Fibroblast of villous mesenchyme (primary cell): ENCODE data around the gene LYRM1. TPM values are rescaled to one million over a fixed set of nuclear protein-coding genes. Genes with fewer than 3 reads are reported as not detected.

Source experiments
- DNase-seq: peaks from one replicate; pipeline ENCODE4 v3.0.0-alpha.2; 2010; ENCODE audit warnings: low read depth
- H3K4me3 ChIP-seq: 2 replicates; pipeline ENCODE4 v1.5.1; 2011; ENCODE audit warnings: low read depth, mild to moderate bottlenecking, low read length
- CTCF ChIP-seq: IDR thresholded peaks from 2 replicates; pipeline ENCODE4 v1.5.1; 2012; ENCODE audit warnings: low read depth, mild to moderate bottlenecking, low read length; ENCODE audit not compliant: insufficient read depth
- total RNA-seq: library from RNA; depleted of rRNA; stranded (reverse); fragments of >200 nt; gene quantifications from 2 replicates; pipeline ENCODE4 v1.2.3, GENCODE V29; 2012

Gene LYRM1
- total RNA-seq, 1 donor: 59.2 TPM

GRCh38 chr16:20930365-20930690 is 29.8 kb downstream of the LYRM1 start:
- DNase-seq: no peak
- TF ChIP-seq CTCF: no peak

GRCh38 chr16:20931066-20931600 is 30.6 kb downstream of the LYRM1 start:
- TF ChIP-seq CTCF: no peak
- H3K4me3 ChIP-seq: no peak overlapping the region
- DNase-seq: peak; percentile 18

More at GRCh38 chr16:20930365-20930690, 29.8 kb downstream of the LYRM1 start:
- no peak overlapping the region for H3K4me3 ChIP-seq

GRCh38 chr16:20933589-20933988 is 33.0 kb downstream of the LYRM1 start:
- H3K4me3 ChIP-seq: no peak overlapping the region
- peak; percentile 14 for DNase-seq
- no peak for TF ChIP-seq CTCF

- no peak for TF ChIP-seq CTCF
- H3K4me3 ChIP-seq: no peak overlapping the region
- no peak for DNase-seq
Measured at GRCh38 chr16:20937736-20938135, 37.2 kb downstream of the LYRM1 start.

- no peak for TF ChIP-seq CTCF
- DNase-seq: no peak
Measured at GRCh38 chr16:20938426-20938825, 37.9 kb downstream of the LYRM1 start.

GRCh38 chr16:20939611-20940010 is 39.0 kb downstream of the LYRM1 start:
- no peak for DNase-seq
- no peak for TF ChIP-seq CTCF
- H3K4me3 ChIP-seq: no peak overlapping the region

More at GRCh38 chr16:20938426-20938825, 37.9 kb downstream of the LYRM1 start:
- no peak overlapping the region for H3K4me3 ChIP-seq

GRCh38 chr16:20940871-20941635 is 40.5 kb downstream of the LYRM1 start:
- TF ChIP-seq CTCF: no peak
- no peak for DNase-seq
- H3K4me3 ChIP-seq: no peak overlapping the region
